Keratinocyte (primary cell): Measurements from ENCODE around the gene SERPINH1. TPM values are rescaled to one million over a fixed set of nuclear protein-coding genes. Genes with fewer than 3 reads are reported as not detected.

Experiments
- DNase-seq: peaks from one replicate; pipeline ENCODE4 v3.0.0-alpha.2; 2011; ENCODE audit warnings: low read depth, missing footprints, low spot score
- FAIRE-seq: peaks from 2 replicates; lab custom pipeline; 2011; peaks lifted over from hg19 to GRCh38; lab: Jason Lieb, UNC
- H2AFZ ChIP-seq: 2 replicates; pipeline ENCODE4 v1.6.0; 2012; ENCODE audit warnings: low read length, control low read depth, inconsistent platforms; ENCODE audit not compliant: control insufficient read depth
- H3K27ac ChIP-seq: 2 replicates; pipeline ENCODE4 v1.5.1; 2011; ENCODE audit warnings: low read length; ENCODE audit not compliant: control insufficient read depth, insufficient read depth
- H3K27me3 ChIP-seq: 3 replicates; pipeline ENCODE4 v1.6.0; 2011; ENCODE audit warnings: low read length; ENCODE audit not compliant: control insufficient read depth, insufficient read depth; ENCODE audit errors: extremely low read depth
- H3K36me3 ChIP-seq, 2 experiments: 2 replicates in 1 of 2; 3 replicates in 1 of 2; pipeline ENCODE4 v1.5.1; 2011; ENCODE audit warnings: low read length in 2 of 2, mild to moderate bottlenecking in 1 of 2; ENCODE audit not compliant: control insufficient read depth in 2 of 2, insufficient read depth in 2 of 2; ENCODE audit errors: extremely low read depth in 1 of 2
- H3K4me1 ChIP-seq: 3 replicates; pipeline ENCODE4 v1.5.1; 2011; ENCODE audit warnings: low read length; ENCODE audit not compliant: control insufficient read depth, insufficient read depth; ENCODE audit errors: extremely low read depth
- H3K4me2 ChIP-seq: 3 replicates; pipeline ENCODE4 v1.6.0; 2011; ENCODE audit warnings: low read depth, low read length; ENCODE audit not compliant: control insufficient read depth, insufficient read depth; ENCODE audit errors: extremely low read depth
- H3K4me3 ChIP-seq, 3 experiments: fragments of 200-600 bp in 1 of 3; sonication (generic) in 1 of 3; 2 replicates in 2 of 3; 3 replicates in 1 of 3; pipeline ENCODE4 v1.5.1; 2011 to 2016; ENCODE audit warnings: low read length in 3 of 3, mild to moderate bottlenecking in 3 of 3, control low read depth in 2 of 3, inconsistent platforms in 1 of 3, low read depth in 1 of 3, mixed read lengths in 1 of 3, mixed run types in 1 of 3, moderate library complexity in 1 of 3; ENCODE audit not compliant: control insufficient read depth in 2 of 3, insufficient read depth in 2 of 3; ENCODE audit errors: extremely low read depth in 1 of 3
- H3K79me2 ChIP-seq: 2 replicates; pipeline ENCODE4 v1.6.0; 2012; ENCODE audit warnings: low read length; ENCODE audit not compliant: control insufficient read depth, insufficient read depth
- H3K9ac ChIP-seq: 3 replicates; pipeline ENCODE4 v1.6.0; 2011; ENCODE audit warnings: low read length; ENCODE audit not compliant: control insufficient read depth, insufficient read depth; ENCODE audit errors: extremely low read depth
- H3K9me1 ChIP-seq: 3 replicates; pipeline ENCODE4 v1.6.0; 2011; ENCODE audit warnings: low read length; ENCODE audit not compliant: control insufficient read depth, insufficient read depth; ENCODE audit errors: extremely low read depth
- H3K9me3 ChIP-seq: 2 replicates; pipeline ENCODE4 v1.5.1; 2012; ENCODE audit warnings: low read depth, low read length; ENCODE audit not compliant: control insufficient read depth
- H4K20me1 ChIP-seq: 3 replicates; pipeline ENCODE4 v1.6.0; 2011; ENCODE audit warnings: low read length; ENCODE audit not compliant: control insufficient read depth, insufficient read depth; ENCODE audit errors: extremely low read depth
- EZH2 ChIP-seq: IDR thresholded peaks from one replicate; pipeline ENCODE4 v1.6.1; 2012; ENCODE audit warnings: inconsistent platforms, mild to moderate bottlenecking, low read length, moderate library complexity
- dilution Hi-C: fragments of 300-500 bp; cut with MboI; formaldehyde crosslinking; loops from one replicate; pipeline ENCODE4 v1.7.0; 2020; ENCODE audit warnings: low sequenced_read_pairs; ENCODE audit not compliant: extremely low pct_ligation_motif_present
- polyA plus RNA-seq, 5 experiments: library from polyadenylated mRNA; depleted of rRNA in 3 of 5; stranded (reverse) in 3 of 5; stranded (forward) in 1 of 5; unstranded in 1 of 5; fragments of >200 nt; gene quantifications; 1 replicate in 1 of 5; 2 replicates in 3 of 5; 3 replicates in 1 of 5; pipeline versions ENCODE4 v1.2.1 to v1.2.3, GENCODE V29; 2011 to 2012; ENCODE audit warnings: missing spikeins in 2 of 5, low read depth in 1 of 5, low replicate concordance in 1 of 5
- TF ChIP-seq, protein P1 (sequence below), 3 experiments: IDR thresholded peaks in 1 of 3; conservative IDR thresholded peaks in 1 of 3; optimal IDR thresholded peaks in 1 of 3; 2 replicates in 2 of 3; 3 replicates in 1 of 3; pipeline versions ENCODE3 to v1.5.1; 2011; ENCODE audit warnings: low read length in 3 of 3, mild to moderate bottlenecking in 3 of 3, moderate library complexity in 2 of 3, control low read depth in 1 of 3, inconsistent platforms in 1 of 3; ENCODE audit not compliant: insufficient read depth in 2 of 3; ENCODE audit errors: extremely low read depth in 1 of 3

The SERPINH1 gene
- polyA plus RNA-seq, 1 donor (not counting 4 experiments of a cell fraction or from before 2014, with no cell fraction given), result 136 TPM

DNA sequence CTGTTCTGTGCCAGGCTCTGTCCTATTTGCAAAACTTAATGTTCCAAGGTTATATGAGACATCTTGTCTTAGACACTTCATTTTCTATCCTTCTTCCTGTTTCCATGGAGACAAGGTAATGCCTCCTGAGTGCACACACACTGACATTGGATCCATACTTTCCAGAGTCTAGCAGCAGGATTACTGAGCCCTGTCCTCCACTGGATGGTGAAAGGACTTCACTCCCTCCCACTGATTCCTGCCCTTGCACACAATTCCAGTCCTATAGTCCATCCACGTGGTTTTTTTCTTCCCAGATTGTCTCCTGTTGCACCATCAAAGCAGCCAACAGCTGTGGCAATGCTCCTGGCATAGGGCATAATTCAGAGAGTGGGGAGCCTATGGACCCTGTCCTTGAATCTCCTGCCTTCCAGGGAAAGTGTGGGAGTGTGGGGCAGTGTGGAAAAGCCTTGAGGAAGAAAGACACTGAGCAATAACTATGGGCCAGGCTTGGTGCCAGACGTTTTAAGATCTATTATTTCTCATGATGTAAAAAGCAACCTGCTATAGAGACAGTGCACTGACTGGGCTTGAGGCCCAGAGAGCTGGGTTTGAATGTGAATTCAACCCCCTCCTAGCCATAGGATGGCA lies 31.3 kb downstream of the SERPINH1 start:
- TF ChIP-seq, protein P1, sequence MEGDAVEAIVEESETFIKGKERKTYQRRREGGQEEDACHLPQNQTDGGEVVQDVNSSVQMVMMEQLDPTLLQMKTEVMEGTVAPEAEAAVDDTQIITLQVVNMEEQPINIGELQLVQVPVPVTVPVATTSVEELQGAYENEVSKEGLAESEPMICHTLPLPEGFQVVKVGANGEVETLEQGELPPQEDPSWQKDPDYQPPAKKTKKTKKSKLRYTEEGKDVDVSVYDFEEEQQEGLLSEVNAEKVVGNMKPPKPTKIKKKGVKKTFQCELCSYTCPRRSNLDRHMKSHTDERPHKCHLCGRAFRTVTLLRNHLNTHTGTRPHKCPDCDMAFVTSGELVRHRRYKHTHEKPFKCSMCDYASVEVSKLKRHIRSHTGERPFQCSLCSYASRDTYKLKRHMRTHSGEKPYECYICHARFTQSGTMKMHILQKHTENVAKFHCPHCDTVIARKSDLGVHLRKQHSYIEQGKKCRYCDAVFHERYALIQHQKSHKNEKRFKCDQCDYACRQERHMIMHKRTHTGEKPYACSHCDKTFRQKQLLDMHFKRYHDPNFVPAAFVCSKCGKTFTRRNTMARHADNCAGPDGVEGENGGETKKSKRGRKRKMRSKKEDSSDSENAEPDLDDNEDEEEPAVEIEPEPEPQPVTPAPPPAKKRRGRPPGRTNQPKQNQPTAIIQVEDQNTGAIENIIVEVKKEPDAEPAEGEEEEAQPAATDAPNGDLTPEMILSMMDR (optimal IDR thresholded peaks at IDR 0.05 in 1 of 3, IDR thresholded peaks at IDR 0.05 in 1 of 3, conservative IDR thresholded peaks at IDR 0.05 in 1 of 3; ENCODE audit: extremely low read depth in 1 of 3, insufficient read depth in 2 of 3, low read length in 3 of 3), result no peak
- TF ChIP-seq EZH2, result no peak
- dilution Hi-C loops, result no loop called here
- Histone ChIP-seq H3K4me3 (no peak overlapping the region), H3K4me2 (no peak overlapping the region), H3K9me3 (no peaks in the 10 kb centered on the region), H3K27me3 (no peaks in the 10 kb centered on the region), H3K9ac (no peak overlapping the region), H3K36me3 (no peaks in the 10 kb centered on the region), H3K79me2 (no peaks in the 10 kb centered on the region), H2AFZ (no peak overlapping the region), H3K9me1 (no peaks in the 10 kb centered on the region), H4K20me1 (no peaks in the 10 kb centered on the region), H3K27ac (no peak overlapping the region), H3K4me1 (no peaks in the 10 kb centered on the region)
- FAIRE-seq (no peak), DNase-seq (no peak)

DNA sequence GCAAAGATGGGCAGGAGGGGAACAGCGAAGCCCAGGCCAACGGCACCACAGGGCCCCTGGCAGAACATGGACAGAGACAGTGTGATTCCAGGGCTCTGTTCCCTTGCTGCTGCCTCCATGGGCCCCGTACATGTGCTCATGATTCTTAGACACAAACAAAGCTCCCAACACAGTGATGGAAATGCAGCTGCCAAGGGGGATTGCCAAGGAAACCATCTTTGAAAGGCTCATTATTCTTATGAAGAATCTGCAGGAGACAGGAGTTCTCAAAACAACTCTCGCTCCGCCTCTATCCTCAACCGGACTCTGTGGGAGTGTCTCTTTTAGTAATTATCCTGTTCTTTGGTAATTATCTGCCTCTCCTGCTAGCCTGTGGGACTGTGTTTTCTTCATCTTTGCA lies 32.2 kb downstream of the SERPINH1 start:
- Histone ChIP-seq H4K20me1 (no peaks in the 10 kb centered on the region), H3K27me3 (no peaks in the 10 kb centered on the region), H3K4me2 (no peak overlapping the region), H3K4me3 (no peak overlapping the region), H3K9me1 (no peaks in the 10 kb centered on the region), H3K4me1 (no peaks in the 10 kb centered on the region), H3K36me3 (no peaks in the 10 kb centered on the region), H3K27ac (no peak overlapping the region), H3K9ac (no peak overlapping the region), H2AFZ (no peak overlapping the region), H3K79me2 (no peaks in the 10 kb centered on the region), H3K9me3 (no peaks in the 10 kb centered on the region)
- FAIRE-seq (no peak), DNase-seq (no peak)
- dilution Hi-C loops, result no loop called here
- no peak for TF ChIP-seq EZH2
- TF ChIP-seq, protein P1 (optimal IDR thresholded peaks at IDR 0.05 in 1 of 3, IDR thresholded peaks at IDR 0.05 in 1 of 3, conservative IDR thresholded peaks at IDR 0.05 in 1 of 3; ENCODE audit: extremely low read depth in 1 of 3, insufficient read depth in 2 of 3, low read length in 3 of 3), result no peak
